Caco-2 (cell line): ENCODE measurements around the gene MBTPS1. TPM values are rescaled to one million over a fixed set of nuclear protein-coding genes. Genes with fewer than 3 reads are reported as not detected.

Source experiments
- BruUV-seq: library from RNA; stranded (reverse); fragments of 400-500 nt; replicated peaks from 2 replicates; lab custom pipeline; 2021; lab: Mats Ljungman, UMichigan
- CTCF ChIA-PET: fragments of 300-600 bp; sonication (Branson Sonifier 250); formaldehyde crosslinking; loops from one replicate; lab custom pipeline; 2022; ENCODE audit warnings: antibody characterized with exemption; lab: Charles Lee
- POLR2A ChIA-PET: fragments of 300-600 bp; sonication (Branson Sonifier 250); formaldehyde crosslinking; loops from one replicate; lab custom pipeline; 2022; ENCODE audit warnings: antibody characterized with exemption; lab: Charles Lee
- DNase-seq, 2 experiments: peaks; one replicate each; pipeline versions ENCODE4 v3.0.0 to v3.0.0-alpha.2; 2020 to 2022
- H3K27me3 ChIP-seq: replicated peaks from 2 replicates; pipeline ENCODE4 v1.6.0; 2011; ENCODE audit warnings: low read length; ENCODE audit not compliant: control insufficient read depth, insufficient read depth
- H3K36me3 ChIP-seq: 2 replicates; pipeline ENCODE4 v1.5.1; 2011; ENCODE audit warnings: low read length; ENCODE audit not compliant: control insufficient read depth, insufficient read depth
- H3K4me1 ChIP-seq: fragments of 250-450 bp; sonication (Bioruptor Pico); 2 replicates; pipeline ENCODE4 v1.5.1; 2020; ENCODE audit warnings: mild to moderate bottlenecking
- H3K4me3 ChIP-seq: 2 replicates; pipeline ENCODE4 v1.5.1; 2011; ENCODE audit warnings: low read depth, mild to moderate bottlenecking, control low read depth, low read length
- H3K9me3 ChIP-seq: fragments of 250-450 bp; sonication (Bioruptor Pico); 2 replicates; pipeline ENCODE4 v1.5.1; 2020; ENCODE audit warnings: mild to moderate bottlenecking, moderate library complexity
- H3K27ac Mint-ChIP-seq: one replicate; pipeline ENCODE4 v1.8.0; 2022; ENCODE audit warnings: mixed read lengths; ENCODE audit not compliant: unreplicated experiment
- H3K27me3 Mint-ChIP-seq: one replicate; pipeline ENCODE4 v1.8.0; 2022; ENCODE audit warnings: mixed read lengths; ENCODE audit not compliant: insufficient read depth, unreplicated experiment
- H3K36me3 Mint-ChIP-seq: one replicate; pipeline ENCODE4 v1.8.0; 2022; ENCODE audit warnings: mild to moderate bottlenecking, mixed read lengths; ENCODE audit not compliant: insufficient read depth, unreplicated experiment
- H3K4me1 Mint-ChIP-seq: one replicate; pipeline ENCODE4 v1.8.0; 2022; ENCODE audit warnings: low read depth, mixed read lengths; ENCODE audit not compliant: unreplicated experiment
- H3K4me3 Mint-ChIP-seq: one replicate; pipeline ENCODE4 v1.8.0; 2022; ENCODE audit warnings: mild to moderate bottlenecking, moderate library complexity, mixed read lengths; ENCODE audit not compliant: unreplicated experiment
- H3K9me3 Mint-ChIP-seq: one replicate; pipeline ENCODE4 v1.8.0; 2022; ENCODE audit warnings: mixed read lengths; ENCODE audit not compliant: unreplicated experiment
- intact Hi-C: fragments of 100-400 bp; cut with micrococcal nuclease; formaldehyde crosslinking; loops from one replicate; pipeline ENCODE4 v1.10.0; 2022; ENCODE audit not compliant: unreplicated experiment
- total RNA-seq: library from RNA; stranded (reverse); gene quantifications from 2 replicates; pipeline ENCODE4 v1.2.3, GENCODE V29; 2022
- TF ChIP-seq, protein P1 (sequence below), 2 experiments: fragments of 200-600 bp in 1 of 2; IDR thresholded peaks; 1 replicate in 1 of 2; 2 replicates in 1 of 2; pipeline versions ENCODE4 v1.5.1 to v1.8.0; 2011 to 2022; ENCODE audit warnings: antibody characterized with exemption in 1 of 2, control low read depth in 1 of 2, inconsistent platforms in 1 of 2, low read depth in 1 of 2, low read length in 1 of 2, mild to moderate bottlenecking in 1 of 2, moderate library complexity in 1 of 2; ENCODE audit not compliant: insufficient read depth in 1 of 2, severe bottlenecking in 1 of 2, unreplicated experiment in 1 of 2

Gene MBTPS1
- total RNA-seq, 1 experiment from 2014 or later, result 96.4 TPM

DNA sequence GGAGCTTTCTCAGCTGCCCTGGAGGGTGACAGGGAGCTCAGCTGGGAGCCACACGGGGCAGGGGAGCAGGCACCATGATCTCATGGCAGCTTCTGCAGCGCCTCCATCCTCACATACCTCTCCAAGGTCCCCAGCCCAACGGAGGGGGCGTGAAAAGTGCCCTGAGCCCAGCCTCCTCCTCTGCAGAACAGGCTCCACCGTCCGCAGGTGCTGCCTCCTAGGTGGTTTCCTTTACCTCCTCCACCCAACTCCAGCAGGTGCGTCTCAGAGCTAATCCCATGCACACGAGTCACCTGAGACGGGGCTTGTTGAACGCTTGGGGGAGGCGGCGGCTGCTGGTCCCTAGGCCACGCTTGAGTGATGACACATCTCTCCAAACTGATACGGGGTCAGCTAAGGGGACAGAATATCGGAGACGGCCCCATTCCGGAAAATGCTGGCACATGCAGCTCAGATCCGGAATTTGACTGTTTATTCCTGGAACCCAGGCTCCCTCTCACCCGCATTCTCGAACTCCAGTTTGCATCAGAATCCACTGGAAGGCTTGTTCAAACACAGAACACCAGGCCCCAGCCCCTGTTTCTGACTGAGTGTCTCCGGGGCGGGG, 73.8 kb downstream of the MBTPS1 start:
- no peaks in the 10 kb centered on the region for H3K27me3 ChIP-seq
- peaks cover 17% of the 10 kb centered on the region for H3K4me1 Mint-ChIP-seq
- H3K4me3 ChIP-seq, result no peak overlapping the region
- no peaks in the 10 kb centered on the region for H3K9me3 Mint-ChIP-seq
- peak; percentile 70 to 74 for DNase-seq
- H3K9me3 ChIP-seq, result no peaks in the 10 kb centered on the region
- peak overlapping the region; percentile 31 for H3K27ac Mint-ChIP-seq
- peaks cover 23% of the 10 kb centered on the region for H3K4me1 ChIP-seq
- intact Hi-C loops, result no loop called here
- POLR2A ChIA-PET, result no interaction called here
- TF ChIP-seq, protein P1, sequence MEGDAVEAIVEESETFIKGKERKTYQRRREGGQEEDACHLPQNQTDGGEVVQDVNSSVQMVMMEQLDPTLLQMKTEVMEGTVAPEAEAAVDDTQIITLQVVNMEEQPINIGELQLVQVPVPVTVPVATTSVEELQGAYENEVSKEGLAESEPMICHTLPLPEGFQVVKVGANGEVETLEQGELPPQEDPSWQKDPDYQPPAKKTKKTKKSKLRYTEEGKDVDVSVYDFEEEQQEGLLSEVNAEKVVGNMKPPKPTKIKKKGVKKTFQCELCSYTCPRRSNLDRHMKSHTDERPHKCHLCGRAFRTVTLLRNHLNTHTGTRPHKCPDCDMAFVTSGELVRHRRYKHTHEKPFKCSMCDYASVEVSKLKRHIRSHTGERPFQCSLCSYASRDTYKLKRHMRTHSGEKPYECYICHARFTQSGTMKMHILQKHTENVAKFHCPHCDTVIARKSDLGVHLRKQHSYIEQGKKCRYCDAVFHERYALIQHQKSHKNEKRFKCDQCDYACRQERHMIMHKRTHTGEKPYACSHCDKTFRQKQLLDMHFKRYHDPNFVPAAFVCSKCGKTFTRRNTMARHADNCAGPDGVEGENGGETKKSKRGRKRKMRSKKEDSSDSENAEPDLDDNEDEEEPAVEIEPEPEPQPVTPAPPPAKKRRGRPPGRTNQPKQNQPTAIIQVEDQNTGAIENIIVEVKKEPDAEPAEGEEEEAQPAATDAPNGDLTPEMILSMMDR (IDR thresholded peaks at IDR 0.05; ENCODE audit: insufficient read depth in 1 of 2, low read depth in 1 of 2, low read length in 1 of 2, severe bottlenecking in 1 of 2, unreplicated experiment in 1 of 2), result no peak
- H3K4me3 Mint-ChIP-seq, result peak overlapping the region; percentile 71
- no peaks in the 10 kb centered on the region for H3K36me3 ChIP-seq
- H3K27me3 Mint-ChIP-seq, result peaks cover 2% of the 10 kb centered on the region
- BruUV-seq, result no TSS peak
- peaks cover under 1% of the 10 kb centered on the region for H3K36me3 Mint-ChIP-seq
- CTCF ChIA-PET, result interaction anchor here (0.8 to 2.8 kb wide), 4 partner anchors 72 to 144 kb away, joined by 3 to 37 read pairs (median 14); partner anchors contain the start of genes OSGIN1 and TAF1C

DNA sequence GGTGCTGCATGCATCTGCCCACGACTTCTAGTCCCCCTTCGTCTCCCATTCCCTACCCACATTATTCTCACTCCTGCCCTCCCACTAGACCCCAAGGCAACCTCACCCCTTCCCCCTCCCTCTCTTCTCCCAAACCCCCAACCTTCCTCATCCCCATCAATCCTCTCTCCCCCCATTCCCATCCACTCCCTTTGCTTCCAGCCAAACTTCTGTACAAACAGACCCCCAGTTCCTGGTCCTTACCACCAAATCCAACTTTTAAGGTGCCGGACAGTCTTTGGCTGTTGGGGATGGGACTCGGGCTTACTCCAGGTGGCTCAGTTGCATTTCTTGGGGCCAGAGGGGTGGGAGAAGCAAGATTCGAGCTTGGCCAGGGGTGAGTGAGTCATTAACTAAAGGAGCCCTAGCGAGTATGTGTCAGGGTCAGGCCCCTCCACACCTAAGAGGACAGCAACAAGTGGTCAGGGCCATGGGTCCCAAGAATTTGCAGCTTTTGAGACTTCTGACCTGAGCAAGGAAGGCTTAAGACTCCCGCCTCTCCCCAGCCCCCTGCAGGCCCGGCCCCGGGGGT, 74.3 kb downstream of the MBTPS1 start, which contains the start of gene SLC38A8:
SLC38A8 (minus strand) TSS at position 488 of the 571 bp plus-strand sequence. CDS start 638 bp downstream, outside the sequence.
- H3K27me3 ChIP-seq, result no peaks in the 10 kb centered on the region
- H3K4me1 Mint-ChIP-seq, result peaks cover 17% of the 10 kb centered on the region
- intact Hi-C loops, result no loop called here
- POLR2A ChIA-PET, result no interaction called here
- H3K4me1 ChIP-seq, result peaks cover 23% of the 10 kb centered on the region
- peak within 1 kb of the TSS; percentile 31 for H3K27ac Mint-ChIP-seq
- H3K4me3 ChIP-seq, result no peak within 1 kb of the TSS
- no peaks in the 10 kb centered on the region for H3K36me3 ChIP-seq
- H3K4me3 Mint-ChIP-seq, result peak within 1 kb of the TSS; percentile 71
- no peaks in the 10 kb centered on the region for H3K36me3 Mint-ChIP-seq
- CTCF ChIA-PET, result interaction anchor here (0.5 to 2.8 kb wide), 5 partner anchors 71 to 226 kb away, joined by 3 to 37 read pairs (median 5); partner anchors contain the start of genes OSGIN1 and TAF1C
- no peaks in the 10 kb centered on the region for H3K9me3 Mint-ChIP-seq
- TF ChIP-seq, protein P1 (IDR thresholded peaks at IDR 0.05; ENCODE audit: insufficient read depth in 1 of 2, low read depth in 1 of 2, low read length in 1 of 2, severe bottlenecking in 1 of 2, unreplicated experiment in 1 of 2), result no peak
- H3K9me3 ChIP-seq, result no peaks in the 10 kb centered on the region
- BruUV-seq, result no TSS peak
- peaks cover 2% of the 10 kb centered on the region for H3K27me3 Mint-ChIP-seq
- no peak for DNase-seq

DNA sequence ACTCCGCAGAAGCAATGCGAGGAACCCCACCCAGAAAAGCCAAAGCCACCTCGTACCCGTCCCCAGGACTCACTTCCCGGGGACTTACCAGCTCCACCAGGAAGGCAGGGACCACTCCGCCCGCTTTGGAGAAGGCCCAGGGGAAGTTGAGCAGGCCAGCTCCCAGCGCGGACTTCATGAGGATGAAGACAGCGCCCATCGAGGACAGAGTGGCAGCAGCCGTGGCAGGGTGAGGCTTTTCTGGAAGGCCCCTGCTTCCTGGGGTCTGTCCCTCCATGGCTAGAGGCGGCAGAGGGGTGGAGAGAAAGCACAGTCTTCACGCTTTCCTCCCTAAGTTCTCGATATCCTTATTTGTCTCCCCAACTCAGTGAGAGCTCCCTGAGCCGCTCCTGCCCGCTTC, 74.9 kb downstream of the MBTPS1 start:
- Histone ChIP-seq H3K36me3 (no peaks in the 10 kb centered on the region), H3K27me3 (no peaks in the 10 kb centered on the region), H3K4me1 (peaks cover 23% of the 10 kb centered on the region), H3K9me3 (no peaks in the 10 kb centered on the region), H3K4me3 (no peak overlapping the region)
- no TSS peak for BruUV-seq
- POLR2A ChIA-PET, result no interaction called here
- TF ChIP-seq, protein P1 (IDR thresholded peaks at IDR 0.05; ENCODE audit: insufficient read depth in 1 of 2, low read depth in 1 of 2, low read length in 1 of 2, severe bottlenecking in 1 of 2, unreplicated experiment in 1 of 2), result no peak
- Mint-ChIP-seq H3K27me3 (peaks cover 2% of the 10 kb centered on the region), H3K27ac (no peak overlapping the region), H3K4me1 (peaks cover 17% of the 10 kb centered on the region), H3K9me3 (no peaks in the 10 kb centered on the region), H3K4me3 (no peak overlapping the region), H3K36me3 (no peaks in the 10 kb centered on the region)
- CTCF ChIA-PET, result interaction anchor here (0.5 to 2.7 kb wide), 4 partner anchors 88 to 248 kb away, joined by 3 to 22 read pairs (median 4); partner anchors contain the start of genes OSGIN1 and TAF1C
- intact Hi-C loops, result no loop called here
- DNase-seq, result no peak
